ENCODE measurements around the gene CCDC85C.

DNA sequence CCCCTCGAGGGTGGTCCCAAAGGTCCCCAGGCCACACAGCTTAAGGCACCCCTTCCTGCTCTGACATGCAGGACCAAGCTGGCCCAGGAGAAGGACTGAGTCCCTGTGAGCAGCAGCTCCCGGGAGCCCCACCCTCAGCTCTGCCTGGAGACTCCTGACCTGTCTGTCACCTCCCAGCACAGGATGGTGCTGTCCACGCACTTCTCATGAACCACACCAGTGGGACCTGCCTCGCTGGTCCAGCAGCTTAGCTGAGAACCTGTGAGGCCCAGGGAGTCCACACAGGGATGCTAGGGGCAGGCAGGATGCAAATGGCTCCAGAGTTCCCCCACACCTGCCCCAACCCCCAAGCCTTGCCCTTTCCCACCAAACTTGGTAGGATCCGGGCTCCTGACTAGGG, 27.7 kb downstream of the CCDC85C start:
- TF ChIP-seq, protein P1, sequence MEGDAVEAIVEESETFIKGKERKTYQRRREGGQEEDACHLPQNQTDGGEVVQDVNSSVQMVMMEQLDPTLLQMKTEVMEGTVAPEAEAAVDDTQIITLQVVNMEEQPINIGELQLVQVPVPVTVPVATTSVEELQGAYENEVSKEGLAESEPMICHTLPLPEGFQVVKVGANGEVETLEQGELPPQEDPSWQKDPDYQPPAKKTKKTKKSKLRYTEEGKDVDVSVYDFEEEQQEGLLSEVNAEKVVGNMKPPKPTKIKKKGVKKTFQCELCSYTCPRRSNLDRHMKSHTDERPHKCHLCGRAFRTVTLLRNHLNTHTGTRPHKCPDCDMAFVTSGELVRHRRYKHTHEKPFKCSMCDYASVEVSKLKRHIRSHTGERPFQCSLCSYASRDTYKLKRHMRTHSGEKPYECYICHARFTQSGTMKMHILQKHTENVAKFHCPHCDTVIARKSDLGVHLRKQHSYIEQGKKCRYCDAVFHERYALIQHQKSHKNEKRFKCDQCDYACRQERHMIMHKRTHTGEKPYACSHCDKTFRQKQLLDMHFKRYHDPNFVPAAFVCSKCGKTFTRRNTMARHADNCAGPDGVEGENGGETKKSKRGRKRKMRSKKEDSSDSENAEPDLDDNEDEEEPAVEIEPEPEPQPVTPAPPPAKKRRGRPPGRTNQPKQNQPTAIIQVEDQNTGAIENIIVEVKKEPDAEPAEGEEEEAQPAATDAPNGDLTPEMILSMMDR (IDR thresholded peaks at IDR 0.05), result no peak
- TF ChIP-seq POLR2A (IDR thresholded peaks at IDR 0.05), result no peak
